HG02571 (cell line): ENCODE data around the gene OR2T2.
"Not testable (repeated sequence)": the region's sequence is repeated elsewhere in the genome, so short reads cannot be mapped to it uniquely, and the experiment has no call there.

ENCODE experiments used
- ATAC-seq: cut with Tn5 transposase; IDR thresholded peaks from one replicate; pipeline ENCODE4 v1.9.1; 2021; ENCODE audit warnings: mild to moderate bottlenecking, moderate library complexity; ENCODE audit not compliant: unreplicated experiment

Gene OR2T2

DNA sequence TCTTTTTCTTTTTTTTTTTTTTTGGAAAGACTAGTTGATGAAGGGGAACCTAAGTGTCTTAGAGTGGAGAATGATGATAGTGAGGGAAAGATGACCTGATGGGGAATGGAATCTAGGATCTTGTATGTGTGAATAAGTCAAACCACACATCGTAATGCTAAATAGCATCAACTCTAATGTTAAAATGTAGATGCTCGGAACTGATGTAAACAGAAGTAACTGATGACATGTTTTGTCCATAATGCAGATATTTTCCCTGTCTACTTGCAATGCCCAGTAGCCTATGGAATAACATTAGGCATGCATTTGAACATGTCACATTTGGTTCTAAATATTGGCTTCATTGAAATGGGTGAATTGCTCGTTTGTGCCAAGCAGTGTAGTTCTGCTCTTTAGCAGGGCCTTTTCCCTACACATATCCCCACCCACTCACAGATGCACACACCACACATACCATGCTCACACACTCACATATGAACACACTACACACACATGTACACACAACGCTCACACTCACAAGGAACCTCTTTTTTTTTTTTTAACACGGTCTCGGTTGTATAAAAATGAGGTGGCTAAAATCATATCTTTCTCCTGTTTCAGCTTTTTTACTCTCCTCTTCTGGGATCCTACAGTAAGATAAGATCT lies 4.5 kb downstream of the OR2T2 start:
- not testable (repeated sequence) for ATAC-seq

DNA sequence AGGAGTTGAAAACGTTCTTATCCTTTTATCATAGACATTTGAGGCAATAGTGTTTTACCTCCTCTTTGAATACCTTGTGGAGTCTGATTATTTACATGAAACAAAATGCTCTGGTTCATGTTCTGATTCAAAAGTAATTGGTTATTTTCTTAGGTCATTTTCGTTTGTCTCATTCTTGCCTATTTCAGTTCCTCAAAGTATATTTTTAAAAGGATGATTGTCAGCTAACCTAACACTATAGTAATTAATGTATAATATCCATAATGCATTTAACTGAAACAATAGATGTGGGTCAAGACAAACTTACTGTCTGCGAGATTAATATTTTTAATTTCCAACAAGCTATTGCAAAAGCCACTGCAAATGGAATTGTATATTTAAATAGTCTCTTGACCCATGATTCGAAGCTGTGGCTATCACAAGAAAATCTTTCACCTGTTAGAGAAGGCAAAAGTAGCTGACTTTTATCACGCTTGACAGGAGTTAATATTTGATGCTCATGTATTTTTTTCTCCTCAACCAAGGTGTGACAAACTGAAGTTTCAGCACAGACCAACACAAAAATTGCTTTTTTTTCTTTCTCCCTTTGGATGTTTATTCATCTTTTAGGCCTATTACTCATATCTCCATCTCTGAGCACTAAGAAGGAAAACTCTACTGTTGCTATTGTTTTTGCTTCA lies 5.2 kb downstream of the OR2T2 start:
- peak; percentile 36 for ATAC-seq

DNA sequence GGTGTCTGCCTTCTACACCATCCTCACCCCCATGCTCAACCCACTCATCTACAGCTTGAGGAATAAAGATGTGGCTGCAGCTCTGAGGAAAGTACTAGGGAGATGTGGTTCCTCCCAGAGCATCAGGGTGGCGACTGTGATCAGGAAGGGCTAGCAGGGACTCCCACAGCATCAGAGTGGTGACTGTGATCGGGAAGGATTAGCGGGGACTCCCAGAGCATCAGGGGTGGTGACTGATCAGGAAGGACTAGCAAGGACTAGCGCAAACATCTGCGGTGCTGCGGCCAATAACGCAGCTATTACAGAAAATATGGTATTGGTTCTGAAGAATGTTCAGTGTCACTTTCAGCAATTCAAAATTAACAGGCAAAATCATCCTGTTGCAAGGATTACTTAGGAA lies 8.2 kb downstream of the OR2T2 start:
- ATAC-seq: not testable (repeated sequence)

GRCh38 chr1:248455045-248455444 lies 9.6 kb downstream of the OR2T2 start:
- ATAC-seq: not testable (repeated sequence)

- ATAC-seq: not testable (repeated sequence)
Measured at GRCh38 chr1:248456635-248457034, 11.2 kb downstream of the OR2T2 start.

DNA sequence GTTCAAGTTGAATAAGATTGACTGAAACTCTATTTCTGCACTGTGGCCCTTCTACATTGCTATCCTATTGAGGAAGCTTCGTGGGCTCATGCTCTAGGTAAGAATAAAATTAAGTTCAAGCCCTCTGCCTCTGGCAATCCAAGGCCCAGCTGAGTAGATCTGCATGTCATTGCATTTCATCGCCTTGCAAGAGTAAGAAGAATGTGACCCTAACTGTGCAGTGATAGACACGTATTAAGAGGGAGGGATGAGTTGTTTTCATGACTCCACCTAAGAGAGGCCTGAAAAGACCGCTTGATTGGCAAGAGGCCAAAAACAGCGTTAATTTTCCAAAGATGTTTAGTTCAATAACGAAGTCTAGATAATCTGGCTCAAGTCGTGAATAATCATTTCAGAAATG lies 13.7 kb downstream of the OR2T2 start:
- not testable (repeated sequence) for ATAC-seq

GRCh38 chr1:248471154-248471553 lies 25.7 kb downstream of the OR2T2 start:
- ATAC-seq: no peak

DNA sequence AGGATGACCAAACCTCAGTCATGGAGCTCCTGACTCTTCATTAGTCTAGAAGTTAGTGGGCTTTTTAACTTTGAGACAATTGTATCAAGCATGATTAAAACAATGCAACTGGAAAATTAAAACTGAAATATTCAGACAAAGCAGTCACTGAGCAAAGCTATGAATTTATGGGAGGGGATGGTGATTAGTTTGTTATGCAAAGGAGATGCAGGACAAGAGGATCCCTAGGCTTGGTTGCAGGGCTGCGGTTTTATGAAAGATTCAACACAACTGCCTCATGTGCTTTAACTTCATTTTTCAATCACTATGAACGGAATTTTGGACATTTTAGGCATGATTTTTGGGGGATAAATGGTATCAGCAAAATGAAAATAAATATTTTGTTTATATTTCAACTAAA lies 26.7 kb downstream of the OR2T2 start:
- not testable (repeated sequence) for ATAC-seq

- ATAC-seq: not testable (repeated sequence)
Measured at GRCh38 chr1:248473051-248473450, 27.6 kb downstream of the OR2T2 start, which contains the start of gene OR2T3. Gene OR2T3, plus strand, starts transcription at chr1:248473351. Its CDS starts 0 bp downstream, at chr1:248473351.

DNA sequence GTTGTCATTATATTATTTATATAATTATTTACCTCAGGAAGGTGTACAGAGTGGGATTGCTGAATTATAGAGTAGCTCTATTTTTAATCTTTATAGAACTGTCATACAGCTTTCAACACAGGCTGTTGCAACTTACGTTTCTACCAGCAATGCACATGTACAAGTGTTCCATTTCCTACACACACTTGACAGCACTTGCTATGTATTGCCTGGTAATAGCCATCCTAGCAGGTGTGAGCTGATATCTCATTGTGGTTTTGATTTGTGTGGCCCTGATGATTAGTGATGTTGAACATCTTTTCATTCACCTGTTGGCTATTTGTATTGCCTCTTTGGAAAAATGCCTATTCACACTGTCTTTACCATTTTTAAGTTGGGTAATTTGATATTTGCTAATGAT lies 30.2 kb downstream of the OR2T2 start:
- not testable (repeated sequence) for ATAC-seq

GRCh38 chr1:248481686-248482579 lies 36.5 kb downstream of the OR2T2 start:
- peak; percentile 89 for ATAC-seq

DNA sequence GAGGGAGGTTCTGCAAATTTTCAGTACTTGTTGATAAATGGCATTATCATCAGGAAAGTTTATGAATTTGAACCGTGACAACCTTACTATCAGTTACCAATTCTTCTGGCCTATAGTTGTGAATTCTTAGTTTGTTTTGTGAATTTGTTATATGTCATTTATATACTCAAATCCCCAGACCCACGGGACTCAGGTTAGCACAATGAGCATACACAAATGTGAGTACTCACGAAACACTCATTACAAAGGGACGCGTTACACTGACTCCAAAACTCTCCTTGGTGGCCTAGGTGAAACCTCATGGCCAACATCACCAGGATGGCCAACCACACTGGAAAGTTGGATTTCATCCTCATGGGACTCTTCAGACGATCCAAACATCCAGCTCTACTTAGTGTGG lies 42.9 kb downstream of the OR2T2 start, which contains the start of gene OR2T5:
Gene OR2T5 (plus strand): TSS at position 301 of the 400 bp plus-strand sequence. CDS start 0 bp downstream, at position 301.
- ATAC-seq: not testable (repeated sequence)

DNA sequence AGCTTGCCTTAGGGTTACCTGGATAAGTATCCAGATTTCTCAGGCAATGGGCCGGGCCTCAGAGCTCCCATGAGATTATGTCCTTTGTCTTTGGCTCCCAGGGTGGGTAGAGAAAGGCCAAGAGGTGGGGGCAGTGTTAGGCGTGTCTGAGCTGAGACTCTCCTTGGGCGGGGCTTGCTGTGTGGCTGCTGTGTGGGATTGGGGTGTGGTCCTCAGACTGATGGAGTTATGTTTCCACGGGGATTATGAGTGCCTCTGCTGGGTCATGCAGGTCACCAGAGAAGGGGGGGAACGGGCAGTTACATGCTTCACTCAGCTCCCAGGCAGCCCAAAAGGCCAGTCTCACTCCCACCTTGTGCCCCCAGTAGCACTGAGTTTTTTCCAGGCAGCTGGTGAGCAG lies 51.2 kb downstream of the OR2T2 start:
- ATAC-seq: not testable (repeated sequence)

- ATAC-seq: not testable (repeated sequence)
Measured at GRCh38 chr1:248500305-248501035, 55.0 kb downstream of the OR2T2 start.
